WTC11 (cell line): Measurements from ENCODE around the gene CACNB1. TPM values are rescaled to one million over a fixed set of nuclear protein-coding genes. Genes with fewer than 3 reads are reported as not detected.

Experiments
- ATAC-seq: fragments of 200-7000 bp; cut with Tn5 transposase; 2 replicates; pipeline ENCODE4 v1.10.0; 2021; ENCODE audit warnings: mild to moderate bottlenecking, moderate library complexity
- CTCF ChIA-PET: fragments of 300-600 bp; sonication (Branson Sonifier 250); formaldehyde crosslinking; loops from one replicate; lab custom pipeline; 2021; ENCODE audit warnings: antibody characterized with exemption; lab: Charles Lee
- POLR2A ChIA-PET: fragments of 350-600 bp; sonication (Branson Sonifier 250); formaldehyde crosslinking; loops from one replicate; lab custom pipeline; 2021; ENCODE audit warnings: antibody characterized with exemption; lab: Charles Lee
- DNase-seq: peaks from one replicate; pipeline ENCODE4 v3.0.0; 2021; ENCODE audit warnings: low spot score
- H3K27ac Mint-ChIP-seq: 2 replicates; pipeline ENCODE4 v1.8.0; 2021; ENCODE audit warnings: mixed read lengths
- H3K27me3 Mint-ChIP-seq: 2 replicates; pipeline ENCODE4 v1.8.0; 2021; ENCODE audit warnings: low read depth, mild to moderate bottlenecking, moderate library complexity, mixed read lengths
- H3K36me3 Mint-ChIP-seq: 2 replicates; pipeline ENCODE4 v1.8.0; 2021; ENCODE audit warnings: mixed read lengths
- H3K4me1 Mint-ChIP-seq: 2 replicates; pipeline ENCODE4 v1.8.0; 2022; ENCODE audit warnings: mixed read lengths
- H3K4me3 Mint-ChIP-seq: 2 replicates; pipeline ENCODE4 v1.8.0; 2021; ENCODE audit warnings: mild to moderate bottlenecking, moderate library complexity, mixed read lengths
- H3K9me3 Mint-ChIP-seq: 2 replicates; pipeline ENCODE4 v1.8.0; 2021; ENCODE audit warnings: mixed read lengths
- AFF4 ChIP-seq: sonication (generic); formaldehyde crosslinking; IDR thresholded peaks from 2 replicates; pipeline ENCODE4 v1.8.1; 2023; ENCODE audit warnings: mild to moderate bottlenecking, missing genetic modification reagents, borderline replicate concordance
- CBFB ChIP-seq: sonication (generic); formaldehyde crosslinking; IDR thresholded peaks from 2 replicates; pipeline ENCODE4 v1.8.1; 2022; ENCODE audit warnings: mild to moderate bottlenecking, low read depth, missing genetic modification reagents
- FOXK1 ChIP-seq: sonication (generic); formaldehyde crosslinking; IDR thresholded peaks from 2 replicates; pipeline ENCODE4 v1.8.0; 2022; ENCODE audit warnings: mild to moderate bottlenecking, moderate library complexity, missing genetic modification reagents
- GABPB1 ChIP-seq: sonication (generic); formaldehyde crosslinking; IDR thresholded peaks from 2 replicates; pipeline ENCODE4 v1.8.1; 2023; ENCODE audit warnings: mild to moderate bottlenecking, missing genetic modification reagents
- GRHL2 ChIP-seq: fragments of 250-450 bp; sonication (Bioruptor Pico); IDR thresholded peaks from 2 replicates; pipeline ENCODE4 v1.8.0; 2022; ENCODE audit warnings: mild to moderate bottlenecking, moderate library complexity; ENCODE audit not compliant: insufficient replicate concordance, severe bottlenecking
- HMGA2 ChIP-seq: fragments of 250-450 bp; sonication (Bioruptor Pico); IDR thresholded peaks from 2 replicates; pipeline ENCODE4 v1.4.0; 2021; ENCODE audit warnings: mild to moderate bottlenecking, moderate library complexity
- JAZF1 ChIP-seq: fragments of 250-450 bp; sonication (Bioruptor Pico); IDR thresholded peaks from 2 replicates; pipeline ENCODE4 v1.9.0; 2021; ENCODE audit warnings: moderate library complexity, mild to moderate bottlenecking, inconsistent platforms
- MXD4 ChIP-seq: fragments of 250-450 bp; sonication (Bioruptor Pico); IDR thresholded peaks from 2 replicates; pipeline ENCODE4 v1.8.0; 2021; ENCODE audit warnings: mild to moderate bottlenecking, moderate library complexity, borderline replicate concordance
- NFE2L1 ChIP-seq: sonication (generic); formaldehyde crosslinking; IDR thresholded peaks from 2 replicates; pipeline ENCODE4 v1.8.1; 2023; ENCODE audit warnings: missing genetic modification reagents
- NR3C1 ChIP-seq: sonication (generic); formaldehyde crosslinking; conservative IDR thresholded peaks from 2 replicates; pipeline ENCODE4 v1.8.1; 2023; ENCODE audit warnings: low read depth, mild to moderate bottlenecking, missing genetic modification reagents
- OVOL2 ChIP-seq: fragments of 250-450 bp; sonication (Bioruptor Pico); IDR thresholded peaks from 2 replicates; pipeline ENCODE4 v1.9.0; 2021; ENCODE audit warnings: mild to moderate bottlenecking, borderline replicate concordance
- PRDM15 ChIP-seq: sonication (generic); formaldehyde crosslinking; IDR thresholded peaks from 2 replicates; pipeline ENCODE4 v1.8.0; 2022; ENCODE audit warnings: missing genetic modification reagents
- SMAD3 ChIP-seq: sonication (generic); formaldehyde crosslinking; IDR thresholded peaks from 2 replicates; pipeline ENCODE4 v1.8.0; 2022; ENCODE audit warnings: missing genetic modification reagents, mild to moderate bottlenecking, borderline replicate concordance
- SP1 ChIP-seq: sonication (generic); formaldehyde crosslinking; conservative IDR thresholded peaks from 2 replicates; pipeline ENCODE4 v1.8.1; 2022; ENCODE audit warnings: missing genetic modification reagents
- TCF7 ChIP-seq: sonication (generic); formaldehyde crosslinking; IDR thresholded peaks from 2 replicates; pipeline ENCODE4 v1.8.0; 2022; ENCODE audit warnings: mild to moderate bottlenecking, low read depth, missing genetic modification reagents, moderate library complexity
- ZNF121 ChIP-seq: sonication (generic); formaldehyde crosslinking; IDR thresholded peaks from 2 replicates; pipeline ENCODE4 v1.8.0; 2023; ENCODE audit warnings: missing genetic modification reagents
- ZNF232 ChIP-seq: sonication (generic); formaldehyde crosslinking; IDR thresholded peaks from 2 replicates; pipeline ENCODE4 v1.8.0; 2022; ENCODE audit warnings: mild to moderate bottlenecking, missing genetic modification reagents
- ZNF263 ChIP-seq: sonication (generic); formaldehyde crosslinking; IDR thresholded peaks from 2 replicates; pipeline ENCODE4 v1.8.1; 2022; ENCODE audit warnings: low read depth, mild to moderate bottlenecking, moderate library complexity, missing genetic modification reagents
- ZNF671 ChIP-seq: fragments of 250-450 bp; sonication (Bioruptor Pico); IDR thresholded peaks from 2 replicates; pipeline ENCODE4 v1.8.0; 2021; ENCODE audit warnings: mild to moderate bottlenecking
- total RNA-seq: library from RNA; stranded (reverse); gene quantifications from 3 replicates; pipeline ENCODE4 v1.2.3, GENCODE V29; 2021
- TF ChIP-seq, protein P1 (sequence below): sonication (generic); formaldehyde crosslinking; IDR thresholded peaks from 2 replicates; pipeline ENCODE4 v1.8.1; 2022; ENCODE audit warnings: missing genetic modification reagents, borderline replicate concordance
- TF ChIP-seq, protein P2 (sequence below): sonication (generic); formaldehyde crosslinking; IDR thresholded peaks from 2 replicates; pipeline ENCODE4 v1.8.1; 2022; ENCODE audit warnings: mild to moderate bottlenecking, moderate library complexity, missing genetic modification reagents
- TF ChIP-seq, protein P3 (sequence below): fragments of 250-450 bp; sonication (Bioruptor Pico); IDR thresholded peaks from 2 replicates; pipeline ENCODE4 v1.9.0; 2021; ENCODE audit warnings: mild to moderate bottlenecking
- TF ChIP-seq, protein P4 (sequence below): fragments of 250-450 bp; sonication (Bioruptor Pico); IDR thresholded peaks from 2 replicates; pipeline ENCODE4 v1.9.0; 2021; ENCODE audit warnings: moderate library complexity, mild to moderate bottlenecking, inconsistent platforms, borderline replicate concordance

CACNB1 gene
- total RNA-seq, 1 experiment from 2014 or later = 17.0 TPM

GRCh38 chr17:39171933-39172332, 25.5 kb downstream of the CACNB1 start:
- H3K9me3 Mint-ChIP-seq = peaks cover 9% of the 10 kb centered on the region
- peaks cover 6% of the 10 kb centered on the region for H3K36me3 Mint-ChIP-seq
- H3K4me3 Mint-ChIP-seq = no peak overlapping the region
- peaks cover 39% of the 10 kb centered on the region for H3K4me1 Mint-ChIP-seq
- H3K27ac Mint-ChIP-seq = no peak overlapping the region
- DNase-seq (no peak), ATAC-seq (no peak)
- CTCF ChIA-PET = interaction anchor here (0.5 to 1.7 kb wide), 3 partner anchors 23 to 189 kb away, joined by 3 to 5 read pairs (median 4); no protein-coding TSS in a partner anchor
- peaks cover 30% of the 10 kb centered on the region for H3K27me3 Mint-ChIP-seq
- POLR2A ChIA-PET = no interaction called here
- TF ChIP-seq AFF4 = no peak
- no peak for TF ChIP-seq ZNF232 (CRISPR knock-in tag)
- no peak for TF ChIP-seq ZNF263 (CRISPR knock-in tag)
- TF ChIP-seq SMAD3 (CRISPR knock-in tag) = no peak
- TF ChIP-seq, protein P1, sequence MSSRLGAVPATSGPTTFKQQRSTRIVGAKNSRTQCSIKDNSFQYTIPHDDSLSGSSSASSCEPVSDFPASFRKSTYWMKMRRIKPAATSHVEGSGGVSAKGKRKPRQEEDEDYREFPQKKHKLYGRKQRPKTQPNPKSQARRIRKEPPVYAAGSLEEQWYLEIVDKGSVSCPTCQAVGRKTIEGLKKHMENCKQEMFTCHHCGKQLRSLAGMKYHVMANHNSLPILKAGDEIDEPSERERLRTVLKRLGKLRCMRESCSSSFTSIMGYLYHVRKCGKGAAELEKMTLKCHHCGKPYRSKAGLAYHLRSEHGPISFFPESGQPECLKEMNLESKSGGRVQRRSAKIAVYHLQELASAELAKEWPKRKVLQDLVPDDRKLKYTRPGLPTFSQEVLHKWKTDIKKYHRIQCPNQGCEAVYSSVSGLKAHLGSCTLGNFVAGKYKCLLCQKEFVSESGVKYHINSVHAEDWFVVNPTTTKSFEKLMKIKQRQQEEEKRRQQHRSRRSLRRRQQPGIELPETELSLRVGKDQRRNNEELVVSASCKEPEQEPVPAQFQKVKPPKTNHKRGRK = no peak
- TF ChIP-seq, protein P2, sequence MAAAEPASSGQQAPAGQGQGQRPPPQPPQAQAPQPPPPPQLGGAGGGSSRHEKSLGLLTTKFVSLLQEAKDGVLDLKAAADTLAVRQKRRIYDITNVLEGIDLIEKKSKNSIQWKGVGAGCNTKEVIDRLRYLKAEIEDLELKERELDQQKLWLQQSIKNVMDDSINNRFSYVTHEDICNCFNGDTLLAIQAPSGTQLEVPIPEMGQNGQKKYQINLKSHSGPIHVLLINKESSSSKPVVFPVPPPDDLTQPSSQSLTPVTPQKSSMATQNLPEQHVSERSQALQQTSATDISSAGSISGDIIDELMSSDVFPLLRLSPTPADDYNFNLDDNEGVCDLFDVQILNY (CRISPR knock-in tag) = no peak
- no peak for TF ChIP-seq GABPB1 (CRISPR knock-in tag)
- no peak for TF ChIP-seq ZNF671
- TF ChIP-seq, protein P3, sequence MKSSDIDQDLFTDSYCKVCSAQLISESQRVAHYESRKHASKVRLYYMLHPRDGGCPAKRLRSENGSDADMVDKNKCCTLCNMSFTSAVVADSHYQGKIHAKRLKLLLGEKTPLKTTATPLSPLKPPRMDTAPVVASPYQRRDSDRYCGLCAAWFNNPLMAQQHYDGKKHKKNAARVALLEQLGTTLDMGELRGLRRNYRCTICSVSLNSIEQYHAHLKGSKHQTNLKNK (CRISPR knock-in tag) = no peak
- no peak for TF ChIP-seq PRDM15 (CRISPR knock-in tag)
- TF ChIP-seq MXD4 (CRISPR knock-in tag) = no peak
- no peak for TF ChIP-seq ZNF121 (CRISPR knock-in tag)
- TF ChIP-seq HMGA2 (CRISPR knock-in tag) = no peak
- TF ChIP-seq SP1 = no peak
- no peak for TF ChIP-seq OVOL2 (CRISPR knock-in tag)
- TF ChIP-seq NFE2L1 (CRISPR knock-in tag) = no peak
- no peak for TF ChIP-seq CBFB

DNA sequence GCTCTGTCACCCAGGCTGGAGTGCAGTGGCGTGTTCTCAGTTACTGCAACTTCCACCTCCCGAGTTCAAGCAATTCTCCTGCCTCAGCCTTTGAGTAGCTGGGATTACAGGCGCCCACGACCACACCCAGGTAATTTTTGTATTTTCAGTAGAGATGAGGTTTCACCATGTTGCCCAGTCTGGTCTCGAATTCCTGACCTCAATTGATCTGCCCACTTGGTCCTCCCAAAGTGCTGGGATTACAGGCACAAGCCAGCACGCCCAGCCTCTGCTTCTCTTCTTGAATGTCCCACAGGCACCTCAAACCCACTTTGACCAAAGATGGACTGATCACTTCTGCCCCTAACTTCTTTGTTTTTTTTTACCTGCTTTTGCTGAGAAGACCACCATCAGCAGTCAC, 26.9 kb downstream of the CACNB1 start:
- Mint-ChIP-seq H3K4me1 (peaks cover 44% of the 10 kb centered on the region), H3K9me3 (peaks cover 9% of the 10 kb centered on the region), H3K36me3 (peaks cover 6% of the 10 kb centered on the region), H3K27me3 (peaks cover 44% of the 10 kb centered on the region), H3K4me3 (no peak overlapping the region), H3K27ac (no peak overlapping the region)
- ChIA-PET POLR2A (no interaction called here), CTCF (interaction anchor here (0.6 to 3.4 kb wide), 3 partner anchors 18 to 252 kb away, joined by 3 to 11 read pairs (median 4); no protein-coding TSS in a partner anchor)
- ATAC-seq (no peak), DNase-seq (no peak)
- TF ChIP-seq GRHL2 (CRISPR knock-in tag) (no peak), SP1 (no peak), TCF7 (no peak), FOXK1 (CRISPR knock-in tag) (no peak), JAZF1 (CRISPR knock-in tag) (no peak), ZNF263 (CRISPR knock-in tag) (no peak), NR3C1 (no peak), ZNF121 (CRISPR knock-in tag) (no peak), ZNF671 (no peak)
- TF ChIP-seq, protein P4, sequence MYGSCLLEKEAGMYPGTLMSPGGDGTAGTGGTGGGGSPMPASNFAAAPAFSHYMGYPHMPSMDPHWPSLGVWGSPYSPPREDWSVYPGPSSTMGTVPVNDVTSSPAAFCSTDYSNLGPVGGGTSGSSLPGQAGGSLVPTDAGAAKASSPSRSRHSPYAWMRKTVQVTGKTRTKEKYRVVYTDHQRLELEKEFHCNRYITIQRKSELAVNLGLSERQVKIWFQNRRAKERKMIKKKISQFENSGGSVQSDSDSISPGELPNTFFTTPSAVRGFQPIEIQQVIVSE (CRISPR knock-in tag) = no peak
